HepG2 (cell line): Measurements from ENCODE around the gene NDE1. TPM values are rescaled to one million over a fixed set of nuclear protein-coding genes. Genes with fewer than 3 reads are reported as not detected.

Source experiments
- ATAC-seq: fragments of 200-7000 bp; cut with Tn5 transposase; 3 replicates; pipeline ENCODE4 v1.9.1; 2020; ENCODE audit warnings: mild to moderate bottlenecking, moderate library complexity
- BruUV-seq: library from RNA; stranded (reverse); fragments of 400-500 nt; replicated peaks from 2 replicates; lab custom pipeline; 2021; lab: Mats Ljungman, UMichigan
- CTCF ChIA-PET: fragments of 300-600 bp; formaldehyde crosslinking; extraction: SDS; loops from one replicate; lab custom pipeline; 2021; ENCODE audit warnings: low total read pairs, inconsistent platforms, low intra/inter-chr PET ratio; lab: Yijun Ruan, JAX
- POLR2A ChIA-PET: fragments of 350-600 bp; sonication (Branson Sonifier 250); formaldehyde crosslinking; loops from one replicate; lab custom pipeline; 2020; ENCODE audit warnings: antibody characterized with exemption, inconsistent platforms; lab: Yijun Ruan, JAX
- DNase-seq: peaks from one replicate; pipeline ENCODE4 v3.0.0-alpha.2; 2015; ENCODE audit warnings: low spot score
- FAIRE-seq: peaks from 3 replicates; lab custom pipeline; 2011; peaks lifted over from hg19 to GRCh38; lab: Jason Lieb, UNC
- H2AFZ ChIP-seq: one replicate; pipeline ENCODE4 v1.6.1; 2011; ENCODE audit warnings: low read length, inconsistent platforms
- H3K27ac ChIP-seq: fragments of 300-600 bp; 3 replicates; pipeline ENCODE4 v1.8.0; 2011; ENCODE audit warnings: mixed run types, mild to moderate bottlenecking, mixed read lengths, low read length, inconsistent platforms; ENCODE audit not compliant: insufficient read depth; ENCODE audit errors: extremely low read length
- H3K27me3 ChIP-seq, 2 experiments: fragments of 200-600 bp in 1 of 2; 2 replicates in 1 of 2; 3 replicates in 1 of 2; pipeline versions ENCODE4 v1.6.0 to v1.8.0; 2011; ENCODE audit warnings: low read length in 2 of 2, mild to moderate bottlenecking in 2 of 2, moderate library complexity in 2 of 2, inconsistent platforms in 1 of 2; ENCODE audit not compliant: insufficient read depth in 2 of 2, control insufficient read depth in 1 of 2
- H3K36me3 ChIP-seq, 2 experiments: fragments of 200-600 bp in 1 of 2; replicated peaks in 1 of 2; 2 replicates in 1 of 2; 3 replicates in 1 of 2; pipeline versions ENCODE4 v1.5.1 to v1.8.0; 2011; ENCODE audit warnings: low read length in 2 of 2, inconsistent platforms in 1 of 2; ENCODE audit not compliant: insufficient read depth in 2 of 2, control insufficient read depth in 1 of 2
- H3K4me1 ChIP-seq: 2 replicates; pipeline ENCODE4 v1.5.1; 2012; ENCODE audit warnings: low read length, inconsistent platforms; ENCODE audit not compliant: insufficient read depth
- H3K4me2 ChIP-seq: 2 replicates; pipeline ENCODE4 v1.6.0; 2011; ENCODE audit warnings: low read depth, low read length, inconsistent platforms
- H3K4me3 ChIP-seq, 3 experiments: fragments of 200-600 bp in 1 of 3; sonication (generic), shearing (Covaris generic) in 1 of 3; replicated peaks in 1 of 3; 2 replicates each; pipeline ENCODE4 v1.5.1; 2011 to 2016; ENCODE audit warnings: low read length in 3 of 3, inconsistent platforms in 2 of 3, low read depth in 2 of 3, mild to moderate bottlenecking in 2 of 3, control low read depth in 1 of 3, mixed read lengths in 1 of 3; ENCODE audit not compliant: insufficient read depth in 1 of 3
- H3K79me2 ChIP-seq: one replicate; pipeline ENCODE4 v1.6.1; 2011; ENCODE audit warnings: low read length, inconsistent platforms; ENCODE audit not compliant: insufficient read depth
- H3K9ac ChIP-seq: 2 replicates; pipeline ENCODE4 v1.6.0; 2011; ENCODE audit warnings: mild to moderate bottlenecking, low read depth, low read length, inconsistent platforms; ENCODE audit not compliant: insufficient read depth
- H3K9me3 ChIP-seq: 2 replicates; pipeline ENCODE4 v1.5.1; 2012; ENCODE audit warnings: mild to moderate bottlenecking, low read length
- H4K20me1 ChIP-seq: 2 replicates; pipeline ENCODE4 v1.6.0; 2011; ENCODE audit warnings: inconsistent platforms, mild to moderate bottlenecking, low read length, moderate library complexity; ENCODE audit not compliant: insufficient read depth
- CENPT ChIP-seq: sonication (generic); formaldehyde crosslinking; IDR thresholded peaks from 2 replicates; pipeline ENCODE4 v1.8.0; 2022; ENCODE audit warnings: low read depth, mild to moderate bottlenecking, moderate library complexity, missing genetic modification reagents
- FOXK2 ChIP-seq: fragments of 450-650 bp; IDR thresholded peaks from 2 replicates; pipeline ENCODE4 v1.6.1; 2016
- MAFG ChIP-seq: sonication (generic); formaldehyde crosslinking; IDR thresholded peaks from 2 replicates; pipeline ENCODE4 v1.5.1; 2020; ENCODE audit warnings: mild to moderate bottlenecking, missing genetic modification reagents
- SP140L ChIP-seq: sonication (generic); formaldehyde crosslinking; IDR thresholded peaks from 2 replicates; pipeline ENCODE4 v1.4.0; 2020; ENCODE audit warnings: missing genetic modification reagents, borderline replicate concordance
- ZNF629 ChIP-seq: sonication (generic); formaldehyde crosslinking; conservative IDR thresholded peaks from 2 replicates; pipeline ENCODE4 v1.5.0; 2020; ENCODE audit warnings: missing genetic modification reagents
- WGBS: methylation state at CpG from one replicate; pipeline ENCODE4 v1.1.6; 2017; ENCODE audit warnings: low lambda C conversion rate; 5-methylcytosine and 5-hydroxymethylcytosine counted together
- in situ Hi-C: cut with HindIII; loops from 2 replicates; pipeline ENCODE4 v1.10.0; 2017; ENCODE audit warnings: low pct_unique_long_range_greater_than_20kb; ENCODE audit not compliant: extremely low pct_ligation_motif_present
- intact Hi-C: fragments of 100-400 bp; cut with micrococcal nuclease; formaldehyde crosslinking; loops from one replicate; pipeline ENCODE4 v1.10.0; 2022; ENCODE audit not compliant: unreplicated experiment
- polyA plus RNA-seq, 8 experiments: library from polyadenylated mRNA; depleted of rRNA in 3 of 8; stranded (reverse) in 7 of 8; unstranded in 1 of 8; fragments of >200 nt; fragmentation: Illumina TruSeq in 4 of 8; extraction: Trizol in 4 of 8; gene quantifications; 2 replicates each; pipeline versions ENCODE4 v1.2.1 to v1.2.3, GENCODE V29; 2011 to 2016; ENCODE audit warnings: low read depth in 4 of 8, missing spikeins in 1 of 8, mixed read lengths in 1 of 8; ENCODE audit not compliant: insufficient read depth in 1 of 8
- total RNA-seq, 5 experiments: library from RNA; depleted of rRNA; stranded (reverse); fragments of >200 nt; fragmentation: Illumina TruSeq; extraction: Trizol; gene quantifications; 2 replicates each; pipeline ENCODE4 v1.2.3, GENCODE V29; 2016; ENCODE audit warnings: low read depth in 1 of 5
- TF ChIP-seq, protein P1 (sequence below): sonication (generic); formaldehyde crosslinking; IDR thresholded peaks from 2 replicates; pipeline ENCODE4 v1.5.0; 2020; ENCODE audit warnings: mild to moderate bottlenecking, missing genetic modification reagents, borderline replicate concordance
- TF ChIP-seq, protein P2 (sequence below): sonication (generic); formaldehyde crosslinking; IDR thresholded peaks from 2 replicates; pipeline ENCODE4 v1.8.1; 2023; ENCODE audit warnings: mild to moderate bottlenecking, missing genetic modification reagents

Gene NDE1
- total and polyA plus RNA-seq, 2 of the 13 experiments (the other 11 are each of a cell fraction or from before 2014, with no cell fraction given): 40.9 to 72.5 TPM

DNA sequence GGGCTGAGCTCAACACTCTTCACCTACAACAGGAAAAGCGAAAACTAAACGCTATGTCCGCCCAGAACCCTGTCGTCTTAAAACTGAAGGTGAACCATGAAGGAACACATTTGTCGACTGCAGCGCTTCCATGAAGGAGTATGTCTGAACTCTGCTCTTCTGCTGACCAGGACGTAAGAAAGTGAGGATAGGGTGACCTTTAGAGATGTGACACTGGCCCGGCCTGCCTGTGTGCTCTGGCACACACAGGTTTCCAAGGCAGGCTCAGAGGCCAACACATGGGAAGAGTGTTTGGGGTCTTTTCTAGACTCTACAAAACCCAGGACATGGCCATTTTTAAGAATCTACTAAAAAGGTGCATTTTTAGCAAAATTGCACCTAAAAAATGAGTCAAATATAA lies 28.2 kb upstream of the NDE1 start:
- Histone ChIP-seq H3K9me3 (no peaks in the 10 kb centered on the region), H4K20me1 (no peaks in the 10 kb centered on the region), H3K27ac (no peak overlapping the region), H3K4me1 (peaks cover 9% of the 10 kb centered on the region), H3K4me3 (no peak overlapping the region), H3K36me3 (peaks cover 46 to 83% of the 10 kb centered on the region in 2 experiments), H3K79me2 (no peaks in the 10 kb centered on the region), H3K4me2 (no peak overlapping the region), H2AFZ (no peak overlapping the region), H3K27me3 (no peaks in the 10 kb centered on the region), H3K9ac (no peak overlapping the region)
- 96% methylated on average over 8 of the region's 8 CpGs for WGBS
- in situ Hi-C loops (no loop called here), intact Hi-C loops (no loop called here)
- ChIA-PET CTCF (no interaction called here), POLR2A (interaction anchor here (1.0 to 2.0 kb wide), 4 partner anchors 10 to 46 kb away, joined by 4 read pairs; partner anchors contain the start of gene MARF1)
- no peak for FAIRE-seq
- no peak for DNase-seq
- TF ChIP-seq, protein P1, sequence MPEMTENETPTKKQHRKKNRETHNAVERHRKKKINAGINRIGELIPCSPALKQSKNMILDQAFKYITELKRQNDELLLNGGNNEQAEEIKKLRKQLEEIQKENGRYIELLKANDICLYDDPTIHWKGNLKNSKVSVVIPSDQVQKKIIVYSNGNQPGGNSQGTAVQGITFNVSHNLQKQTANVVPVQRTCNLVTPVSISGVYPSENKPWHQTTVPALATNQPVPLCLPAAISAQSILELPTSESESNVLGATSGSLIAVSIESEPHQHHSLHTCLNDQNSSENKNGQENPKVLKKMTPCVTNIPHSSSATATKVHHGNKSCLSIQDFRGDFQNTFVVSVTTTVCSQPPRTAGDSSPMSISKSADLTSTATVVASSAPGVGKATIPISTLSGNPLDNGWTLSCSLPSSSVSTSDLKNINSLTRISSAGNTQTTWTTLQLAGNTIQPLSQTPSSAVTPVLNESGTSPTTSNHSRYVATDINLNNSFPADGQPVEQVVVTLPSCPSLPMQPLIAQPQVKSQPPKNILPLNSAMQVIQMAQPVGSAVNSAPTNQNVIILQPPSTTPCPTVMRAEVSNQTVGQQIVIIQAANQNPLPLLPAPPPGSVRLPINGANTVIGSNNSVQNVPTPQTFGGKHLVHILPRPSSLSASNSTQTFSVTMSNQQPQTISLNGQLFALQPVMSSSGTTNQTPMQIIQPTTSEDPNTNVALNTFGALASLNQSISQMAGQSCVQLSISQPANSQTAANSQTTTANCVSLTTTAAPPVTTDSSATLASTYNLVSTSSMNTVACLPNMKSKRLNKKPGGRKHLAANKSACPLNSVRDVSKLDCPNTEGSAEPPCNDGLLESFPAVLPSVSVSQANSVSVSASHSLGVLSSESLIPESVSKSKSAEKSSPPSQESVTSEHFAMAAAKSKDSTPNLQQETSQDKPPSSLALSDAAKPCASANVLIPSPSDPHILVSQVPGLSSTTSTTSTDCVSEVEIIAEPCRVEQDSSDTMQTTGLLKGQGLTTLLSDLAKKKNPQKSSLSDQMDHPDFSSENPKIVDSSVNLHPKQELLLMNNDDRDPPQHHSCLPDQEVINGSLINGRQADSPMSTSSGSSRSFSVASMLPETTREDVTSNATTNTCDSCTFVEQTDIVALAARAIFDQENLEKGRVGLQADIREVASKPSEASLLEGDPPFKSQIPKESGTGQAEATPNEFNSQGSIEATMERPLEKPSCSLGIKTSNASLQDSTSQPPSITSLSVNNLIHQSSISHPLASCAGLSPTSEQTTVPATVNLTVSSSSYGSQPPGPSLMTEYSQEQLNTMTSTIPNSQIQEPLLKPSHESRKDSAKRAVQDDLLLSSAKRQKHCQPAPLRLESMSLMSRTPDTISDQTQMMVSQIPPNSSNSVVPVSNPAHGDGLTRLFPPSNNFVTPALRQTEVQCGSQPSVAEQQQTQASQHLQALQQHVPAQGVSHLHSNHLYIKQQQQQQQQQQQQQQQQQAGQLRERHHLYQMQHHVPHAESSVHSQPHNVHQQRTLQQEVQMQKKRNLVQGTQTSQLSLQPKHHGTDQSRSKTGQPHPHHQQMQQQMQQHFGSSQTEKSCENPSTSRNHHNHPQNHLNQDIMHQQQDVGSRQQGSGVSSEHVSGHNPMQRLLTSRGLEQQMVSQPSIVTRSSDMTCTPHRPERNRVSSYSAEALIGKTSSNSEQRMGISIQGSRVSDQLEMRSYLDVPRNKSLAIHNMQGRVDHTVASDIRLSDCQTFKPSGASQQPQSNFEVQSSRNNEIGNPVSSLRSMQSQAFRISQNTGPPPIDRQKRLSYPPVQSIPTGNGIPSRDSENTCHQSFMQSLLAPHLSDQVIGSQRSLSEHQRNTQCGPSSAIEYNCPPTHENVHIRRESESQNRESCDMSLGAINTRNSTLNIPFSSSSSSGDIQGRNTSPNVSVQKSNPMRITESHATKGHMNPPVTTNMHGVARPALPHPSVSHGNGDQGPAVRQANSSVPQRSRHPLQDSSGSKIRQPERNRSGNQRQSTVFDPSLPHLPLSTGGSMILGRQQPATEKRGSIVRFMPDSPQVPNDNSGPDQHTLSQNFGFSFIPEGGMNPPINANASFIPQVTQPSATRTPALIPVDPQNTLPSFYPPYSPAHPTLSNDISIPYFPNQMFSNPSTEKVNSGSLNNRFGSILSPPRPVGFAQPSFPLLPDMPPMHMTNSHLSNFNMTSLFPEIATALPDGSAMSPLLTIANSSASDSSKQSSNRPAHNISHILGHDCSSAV (CRISPR knock-in tag): no peak
- TF ChIP-seq MAFG (CRISPR knock-in tag): no peak
- TF ChIP-seq FOXK2: no peak
- TF ChIP-seq SP140L: no peak
- no peak for TF ChIP-seq CENPT (CRISPR knock-in tag)
- no peak for TF ChIP-seq ZNF629 (CRISPR knock-in tag)
- TF ChIP-seq, protein P2, sequence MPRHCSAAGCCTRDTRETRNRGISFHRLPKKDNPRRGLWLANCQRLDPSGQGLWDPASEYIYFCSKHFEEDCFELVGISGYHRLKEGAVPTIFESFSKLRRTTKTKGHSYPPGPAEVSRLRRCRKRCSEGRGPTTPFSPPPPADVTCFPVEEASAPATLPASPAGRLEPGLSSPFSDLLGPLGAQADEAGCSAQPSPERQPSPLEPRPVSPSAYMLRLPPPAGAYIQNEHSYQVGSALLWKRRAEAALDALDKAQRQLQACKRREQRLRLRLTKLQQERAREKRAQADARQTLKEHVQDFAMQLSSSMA (CRISPR knock-in tag): no peak
- no TSS peak for BruUV-seq
- no peak for ATAC-seq
